SIG-M5 treated with dmso at 0.1 percent for 504 hours (cell line): Measurements from ENCODE around the gene TRANK1.

Experiments used
- DNase-seq: peaks from one replicate; lab custom pipeline; 2025; ENCODE audit not compliant: unreplicated experiment; lab: John Stamatoyannopoulos, UW

Gene TRANK1

GRCh38 chr3:36852071-36852470, 92.8 kb downstream of the TRANK1 start:
- DNase-seq: no peak

GRCh38 chr3:36850743-36851142, 94.1 kb downstream of the TRANK1 start:
- DNase-seq: no peak

- no peak for DNase-seq
Measured at GRCh38 chr3:36846406-36846805, 98.4 kb downstream of the TRANK1 start.

DNA sequence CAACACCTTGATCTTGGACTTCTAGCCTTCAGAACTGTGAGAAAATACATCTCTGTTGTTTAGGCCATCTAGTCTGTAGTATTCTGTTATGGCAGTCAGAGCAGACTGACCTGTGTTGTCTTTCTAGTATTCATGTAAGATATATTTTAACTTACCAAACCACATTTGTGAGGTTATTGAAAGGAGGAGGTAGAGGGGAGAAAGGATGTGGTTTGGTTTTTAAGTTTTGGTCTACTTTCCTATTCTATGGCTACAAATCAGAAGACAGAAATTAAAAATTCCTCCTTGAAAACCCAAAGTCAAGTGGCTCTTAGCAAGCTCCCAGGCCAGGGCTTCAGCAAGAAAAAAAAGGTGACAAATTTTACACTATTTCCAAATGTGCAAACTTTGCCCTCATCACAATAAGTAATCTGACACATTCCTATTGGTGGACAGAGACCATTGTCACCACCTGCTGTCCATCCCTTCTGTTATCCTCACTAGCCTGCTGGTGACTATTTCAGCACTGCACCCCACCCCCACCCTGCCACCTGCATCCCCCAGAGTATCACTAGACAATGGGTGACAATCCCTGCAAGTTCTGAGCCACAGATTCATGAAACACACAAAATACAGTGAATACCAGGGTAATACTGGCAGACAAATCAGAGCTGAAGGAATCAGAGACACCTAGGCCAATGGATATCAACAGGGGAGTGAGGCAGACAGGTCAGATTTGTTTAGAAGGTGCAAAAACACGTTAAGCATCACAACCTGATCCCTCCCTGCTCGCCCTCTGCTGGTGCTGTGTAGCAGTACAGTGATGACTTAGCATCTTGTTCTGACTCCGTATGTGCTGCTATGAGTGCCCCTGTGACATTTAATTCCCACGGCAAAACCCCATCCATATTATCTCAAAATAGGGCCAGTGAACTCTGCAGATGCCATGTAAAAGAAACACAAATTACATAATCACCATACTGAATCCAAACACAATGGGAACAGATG, 101.5 kb downstream of the TRANK1 start:
- DNase-seq: peak; percentile 5

DNA sequence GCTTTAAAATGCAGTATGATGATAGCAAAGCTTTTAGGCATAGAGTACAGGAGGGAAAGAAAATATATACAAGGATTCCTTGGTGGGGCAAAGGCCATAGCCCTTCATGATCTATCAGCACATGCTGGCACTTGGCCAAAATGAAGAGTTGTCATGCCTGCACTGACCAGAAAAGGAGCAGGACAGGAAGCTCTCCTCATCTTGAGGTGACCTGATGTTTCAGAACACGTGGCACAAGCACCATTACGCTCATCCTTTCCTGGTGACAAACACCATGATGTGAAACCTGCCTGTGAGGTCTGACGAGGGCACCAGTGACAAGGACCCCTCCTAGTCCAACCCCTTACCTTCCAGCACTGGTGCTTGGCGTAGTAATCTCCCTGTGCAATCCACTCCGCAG, 102.6 kb downstream of the TRANK1 start:
- DNase-seq: no peak

DNA sequence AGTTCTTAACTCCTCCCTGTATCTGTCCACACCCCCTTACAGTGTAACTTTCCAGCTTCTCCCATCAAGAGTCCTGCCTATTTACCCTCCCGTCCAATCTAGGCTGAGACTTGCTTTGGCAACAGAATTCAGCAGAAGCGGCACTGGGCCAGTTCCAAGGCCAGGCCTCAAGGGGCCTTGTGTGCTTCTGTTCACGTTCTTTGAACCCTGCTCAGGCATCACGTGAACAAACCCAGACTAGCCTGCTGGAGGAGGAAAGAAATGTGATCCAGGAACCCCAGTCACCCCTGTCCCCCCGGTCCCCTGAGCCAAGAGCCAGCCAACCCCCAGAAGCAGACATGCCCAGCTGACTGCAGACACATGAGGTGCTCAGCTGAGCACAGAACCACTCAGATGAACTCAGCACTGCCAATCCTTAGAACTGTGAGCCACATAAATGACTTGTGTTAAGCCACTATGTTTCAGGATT, 104.4 kb downstream of the TRANK1 start:
- no peak for DNase-seq

DNA sequence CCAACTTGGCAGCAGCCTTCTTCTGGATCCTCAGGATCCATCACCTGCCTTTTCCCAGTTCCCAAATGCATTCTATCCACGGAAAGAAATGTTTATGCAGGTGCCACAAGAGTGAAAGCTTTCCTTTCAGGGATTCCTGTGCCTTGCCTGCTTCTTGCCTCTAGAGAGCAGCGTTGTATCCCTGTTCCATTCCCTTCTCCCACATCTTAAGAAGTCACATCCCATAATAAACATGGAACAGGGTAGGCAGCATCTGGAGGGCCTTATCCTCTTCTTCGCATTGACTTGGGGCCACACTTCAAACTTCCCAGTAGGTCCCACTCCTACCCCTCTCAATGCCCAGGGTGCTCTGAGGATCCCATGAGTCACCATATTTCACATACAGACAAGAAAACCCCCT, 107.8 kb downstream of the TRANK1 start:
- DNase-seq: no peak

- no peak for DNase-seq
Measured at GRCh38 chr3:36833160-36833814, 111.6 kb downstream of the TRANK1 start.

- no peak for DNase-seq
Measured at GRCh38 chr3:36832406-36832805, 112.4 kb downstream of the TRANK1 start.

- no peak for DNase-seq
Measured at GRCh38 chr3:36827133-36827532, 117.7 kb downstream of the TRANK1 start.

DNA sequence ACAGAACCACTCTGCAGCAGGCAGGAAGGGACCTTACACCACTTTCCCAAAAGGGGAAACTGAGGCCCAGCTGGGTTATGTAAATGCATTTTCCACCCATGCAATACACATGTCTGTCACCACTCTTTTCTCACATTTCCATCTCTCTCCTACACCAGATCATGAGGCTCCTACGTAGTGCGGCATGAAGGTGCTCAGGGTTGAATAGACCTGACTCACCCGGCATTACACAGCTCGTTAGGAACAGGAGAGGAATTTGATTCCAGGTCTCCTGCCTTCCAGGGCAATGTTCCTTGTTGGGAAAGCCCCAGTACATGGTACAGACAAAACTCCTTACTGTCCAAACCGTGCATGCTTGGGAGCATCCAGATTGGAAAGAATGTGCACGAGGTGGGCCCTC, 118.6 kb downstream of the TRANK1 start:
- no peak for DNase-seq

DNA sequence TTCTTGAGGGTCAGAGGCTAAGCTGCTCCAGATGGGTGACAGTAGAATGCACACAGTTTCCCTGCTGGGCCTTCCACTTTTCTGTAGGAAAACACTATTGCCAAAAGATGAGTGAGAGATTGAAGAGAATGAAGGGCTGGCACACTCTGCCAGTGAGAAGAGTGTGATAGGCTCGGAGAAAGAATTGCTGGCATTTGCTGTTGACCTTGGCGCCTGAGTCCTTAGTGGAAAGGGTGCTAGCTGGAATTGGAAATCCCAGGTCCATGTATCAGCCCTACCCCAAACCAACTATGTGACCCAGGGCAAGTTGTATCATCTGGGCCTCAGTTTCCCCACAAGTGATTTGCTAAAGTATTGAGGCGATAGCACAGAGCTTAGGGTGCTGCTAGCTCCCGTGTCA, 120.4 kb downstream of the TRANK1 start:
- DNase-seq: no peak

DNA sequence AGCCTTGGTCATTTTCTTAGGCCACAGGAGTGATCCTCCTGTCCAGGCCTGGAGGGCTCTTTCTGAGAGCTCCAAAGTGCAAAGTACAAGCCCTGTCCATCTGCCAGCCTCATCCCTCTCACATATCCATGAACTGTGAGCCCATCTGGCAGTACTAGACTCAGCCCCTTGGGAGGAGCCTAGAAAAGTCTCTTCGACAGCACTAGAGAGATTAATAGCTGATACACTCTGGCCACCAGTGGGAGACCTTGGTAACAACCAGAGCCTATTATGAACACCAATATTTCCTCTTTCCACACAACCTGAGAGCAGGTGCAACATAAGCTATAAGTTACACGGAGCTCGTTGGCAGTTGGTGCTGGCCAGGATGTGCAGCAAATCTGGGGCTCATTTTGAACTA, 121.0 kb downstream of the TRANK1 start:
- no peak for DNase-seq

GRCh38 chr3:36820083-36820482, 124.8 kb downstream of the TRANK1 start:
- no peak for DNase-seq

- no peak for DNase-seq
Measured at GRCh38 chr3:36817806-36818533, 126.9 kb downstream of the TRANK1 start.

DNA sequence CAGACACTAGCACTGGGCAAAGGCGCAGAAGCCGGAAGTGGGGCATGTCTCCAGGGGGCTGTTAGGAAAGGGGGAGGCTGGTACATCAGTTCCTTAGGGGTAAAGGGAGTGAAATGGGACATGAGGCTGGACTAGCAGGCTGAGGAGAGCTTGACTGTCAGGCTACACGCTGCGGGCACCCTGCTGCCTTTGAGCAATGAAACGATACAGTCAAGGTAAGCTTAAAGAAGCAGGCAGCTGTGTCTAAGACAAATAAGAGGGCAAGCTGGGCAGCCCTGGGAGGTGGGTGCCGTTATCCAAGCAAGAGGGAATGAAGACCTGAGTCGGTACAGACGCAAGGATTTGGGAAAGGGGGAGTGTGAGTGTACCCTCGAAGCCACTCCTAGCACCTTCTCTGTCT, 129.5 kb downstream of the TRANK1 start:
- no peak for DNase-seq

GRCh38 chr3:36814776-36815175, 130.1 kb downstream of the TRANK1 start:
- no peak for DNase-seq

GRCh38 chr3:36814066-36814717, 130.7 kb downstream of the TRANK1 start:
- DNase-seq: no peak

DNA sequence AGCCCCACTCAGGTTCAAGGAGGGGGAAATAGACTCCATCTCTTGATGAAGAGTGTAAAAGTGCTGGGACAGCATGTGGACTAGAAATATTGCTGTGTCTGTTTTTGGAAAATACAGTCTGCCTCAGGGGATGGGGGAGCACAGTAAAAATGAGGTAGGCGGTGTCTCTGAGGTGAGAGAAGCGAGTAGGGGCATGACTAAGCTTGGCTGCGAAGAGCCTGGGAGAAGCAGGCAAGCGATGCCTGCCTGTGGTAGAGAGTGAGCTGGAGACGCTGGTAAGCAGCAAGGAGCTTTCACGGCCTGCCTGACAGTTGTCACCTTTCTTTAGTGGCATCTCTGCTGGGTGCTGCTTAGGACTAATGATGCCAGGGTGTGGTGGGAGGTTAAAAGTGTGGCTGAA, 131.5 kb downstream of the TRANK1 start:
- no peak for DNase-seq

GRCh38 chr3:36812240-36812639, 132.6 kb downstream of the TRANK1 start:
- DNase-seq: no peak

GRCh38 chr3:36811768-36812167, 133.1 kb downstream of the TRANK1 start:
- DNase-seq: no peak
